Pancreas (tissue), 10 donors: ENCODE data around the gene CKAP2L. TPM values are rescaled to one million over a fixed set of nuclear protein-coding genes. Genes with fewer than 3 reads are reported as not detected.

ENCODE experiments used
- ATAC-seq, 4 donors: fragments of 200-7000 bp; cut with Tn5 transposase; one replicate each; pipeline versions ENCODE4 v1.8.0 to v1.9.1; 2020; ENCODE audit warnings: mild to moderate bottlenecking in 4 of 4, moderate library complexity in 4 of 4
- DNase-seq, 6 donors: peaks; one replicate each; pipeline ENCODE4 v3.0.0-alpha.2; 2020
- FAIRE-seq: peaks from 2 replicates; lab custom pipeline; 2012; peaks lifted over from hg19 to GRCh38; lab: Jason Lieb, UNC
- H3K27ac ChIP-seq, 4 donors: fragments of 200-600 bp; sonication (generic); 1 replicate in 3 of 4; 2 replicates in 1 of 4; pipeline versions ENCODE4 v1.5.0 to v1.8.0; 2020
- H3K27me3 ChIP-seq, 4 donors: fragments of 200-600 bp; one replicate each; pipeline ENCODE4 v1.8.0; 2021
- H3K36me3 ChIP-seq, 3 donors: fragments of 200-600 bp; sonication (generic) in 1 of 3; one replicate each; pipeline versions ENCODE4 v1.5.0 to v1.8.0; 2020 to 2021
- H3K4me1 ChIP-seq, 3 donors: fragments of 200-600 bp; one replicate each; pipeline ENCODE4 v1.8.0; 2021
- H3K4me3 ChIP-seq, 4 donors: fragments of 200-600 bp; sonication (generic) in 2 of 4; one replicate each; pipeline versions ENCODE4 v1.5.0 to v1.8.0; 2020 to 2021
- H3K9me3 ChIP-seq, 4 donors: fragments of 200-600 bp; one replicate each; pipeline ENCODE4 v1.8.0; 2021
- CTCF ChIP-seq, 4 donors: fragments of 200-600 bp; sonication (generic) in 3 of 4; IDR thresholded peaks; one replicate each; pipeline versions ENCODE4 v1.5.0 to v1.8.0; 2021; ENCODE audit warnings: antibody characterized with exemption in 4 of 4
- WGBS, 2 donors: extraction: QIAGEN DNeasy Blood & Tissue Kit; methylation state at CpG; one replicate each; pipeline ENCODE4 v1.1.7; 2013; 5-methylcytosine and 5-hydroxymethylcytosine counted together
- intact Hi-C, 3 donors: fragments of 100-400 bp; cut with DNase I; formaldehyde crosslinking; loops; one replicate each; pipeline versions ENCODE4 v1.11.1 to v1.14.2; 2022
- polyA plus RNA-seq, 2 donors: library from polyadenylated mRNA; stranded (reverse); fragments of 200-250 nt; gene quantifications; one replicate each; pipeline ENCODE4 v1.2.3, GENCODE V29; 2013
- total RNA-seq, 6 donors: library from RNA; stranded (reverse); fragmentation: NEBNext Ultra II Directional in 4 of 6; extraction: Animal tissue kit (Norgen Biotek cat#: 25700) in 4 of 6; gene quantifications; one replicate each; pipeline versions ENCODE4 v1.2.1 to v1.2.4, GENCODE V29; 2021 to 2023
- donor health status: healthy with polysubstance abuse.
- donor health status: DM: no; HTN: no; CAD: no; lungs with moderate emphysema.
- donor health status: DM: no; HTN: no; CAD: no.
- donor health status: control.
- donor health status: control.
- donor health status: Bipolar disorder and iron deficiency.
- donor health status: DM: yes; HTN: yes; CAD: no.
- donor health status: DM: no; HTN: no; CAD: no.
- donor health status: DM: no; HTN: no; CAD: no.
- donor health status: DM: yes; HTN: yes; CAD: no.

CKAP2L gene
- total and polyA plus RNA-seq, 8 donors, result 0.04 to 0.64 (median 0.12) TPM; not detected in 2

GRCh38 chr2:112756207-112756606 is 8.2 kb downstream of the CKAP2L start:
- intact Hi-C loops, result loop anchor here in 1 of 3 donors (10.0 kb wide), 1 partner anchor 179 kb away; no protein-coding TSS in a partner anchor
- TF ChIP-seq CTCF (IDR thresholded peaks at IDR 0.05), result no peak
- WGBS, 2 donors, result 93 to 96% methylated on average over 3 of the region's 3 CpGs
- DNase-seq (no peak), ATAC-seq (no peak), FAIRE-seq (no peak)
- H3K4me3 ChIP-seq, result no peak overlapping the region
- no peaks in the 10 kb centered on the region for H3K9me3 ChIP-seq
- no peaks in the 10 kb centered on the region for H3K36me3 ChIP-seq
- no peak overlapping the region for H3K27ac ChIP-seq
- H3K27me3 ChIP-seq, result no peaks in the 10 kb centered on the region
- H3K4me1 ChIP-seq, result peaks cover 0 to 1% (median 0%) of the 10 kb centered on the region in 3 donors

GRCh38 chr2:112755444-112755843 is 9.0 kb downstream of the CKAP2L start:
- H3K27me3 ChIP-seq, result no peaks in the 10 kb centered on the region
- DNase-seq (no peak), ATAC-seq (no peak), FAIRE-seq (no peak)
- intact Hi-C loops, result loop anchor here in 1 of 3 donors (10.0 kb wide), 1 partner anchor 179 kb away; no protein-coding TSS in a partner anchor
- peaks cover 0 to 4% (median 0%) of the 10 kb centered on the region in 3 donors for H3K4me1 ChIP-seq
- no peak overlapping the region for H3K27ac ChIP-seq
- H3K4me3 ChIP-seq, result no peak overlapping the region
- H3K9me3 ChIP-seq, result no peaks in the 10 kb centered on the region
- 79 to 85% methylated on average over 4 of the region's 4 CpGs for WGBS, 2 donors
- H3K36me3 ChIP-seq, result no peaks in the 10 kb centered on the region
- TF ChIP-seq CTCF (IDR thresholded peaks at IDR 0.05), result no peak

GRCh38 chr2:112754564-112754963 is 9.8 kb downstream of the CKAP2L start:
- Histone ChIP-seq H3K27me3 (no peaks in the 10 kb centered on the region), H3K4me3 (no peak overlapping the region), H3K9me3 (no peaks in the 10 kb centered on the region), H3K27ac (no peak overlapping the region), H3K4me1 (peaks cover 0 to 4% (median 0%) of the 10 kb centered on the region in 3 donors), H3K36me3 (no peaks in the 10 kb centered on the region)
- no peak for TF ChIP-seq CTCF (IDR thresholded peaks at IDR 0.05)
- intact Hi-C loops, result loop anchor here in 1 of 3 donors (5.0 to 10.0 kb wide), 2 partner anchors 133 to 180 kb away; no protein-coding TSS in a partner anchor
- ATAC-seq (peak in 1 of 4 donors; percentile 29), FAIRE-seq (no peak), DNase-seq (no peak)
- 98 to 100% methylated on average over 1 of the region's 1 CpG for WGBS, 2 donors

- no peak for TF ChIP-seq CTCF (IDR thresholded peaks at IDR 0.05)
- ATAC-seq, result no peak
- Histone ChIP-seq H3K27ac (no peak overlapping the region), H3K9me3 (no peaks in the 10 kb centered on the region), H3K4me1 (peaks cover 0 to 4% (median 0%) of the 10 kb centered on the region in 3 donors), H3K27me3 (no peaks in the 10 kb centered on the region), H3K4me3 (no peak overlapping the region), H3K36me3 (no peaks in the 10 kb centered on the region)
- no peak for DNase-seq
- FAIRE-seq, result no peak
- intact Hi-C loops, result loop anchor here in 1 of 3 donors (5.0 to 10.0 kb wide), 2 partner anchors 135 to 182 kb away; no protein-coding TSS in a partner anchor
- 89 to 92% methylated on average over 4 of the region's 4 CpGs for WGBS, 2 donors
These were observed 11.7 kb downstream of the CKAP2L start for GRCh38 chr2:112752667-112753066.

- Histone ChIP-seq H3K4me1 (peaks cover 0 to 4% (median 0%) of the 10 kb centered on the region in 3 donors), H3K4me3 (no peak overlapping the region), H3K27ac (no peak overlapping the region), H3K36me3 (no peaks in the 10 kb centered on the region), H3K9me3 (no peaks in the 10 kb centered on the region), H3K27me3 (no peaks in the 10 kb centered on the region)
- intact Hi-C loops, result loop anchor here in 1 of 3 donors (5.0 to 10.0 kb wide), 2 partner anchors 136 to 183 kb away; no protein-coding TSS in a partner anchor
- ATAC-seq (peak in 1 of 4 donors; percentile 36), DNase-seq (no peak), FAIRE-seq (no peak)
- TF ChIP-seq CTCF (IDR thresholded peaks at IDR 0.05), result no peak
These were observed 12.8 kb downstream of the CKAP2L start for GRCh38 chr2:112751451-112752197.
